ENCODE data around the gene ZNF140.
A peak's percentile ranks its signal among the peaks of the same experiment; 100 is the strongest.

ZNF140 gene

DNA sequence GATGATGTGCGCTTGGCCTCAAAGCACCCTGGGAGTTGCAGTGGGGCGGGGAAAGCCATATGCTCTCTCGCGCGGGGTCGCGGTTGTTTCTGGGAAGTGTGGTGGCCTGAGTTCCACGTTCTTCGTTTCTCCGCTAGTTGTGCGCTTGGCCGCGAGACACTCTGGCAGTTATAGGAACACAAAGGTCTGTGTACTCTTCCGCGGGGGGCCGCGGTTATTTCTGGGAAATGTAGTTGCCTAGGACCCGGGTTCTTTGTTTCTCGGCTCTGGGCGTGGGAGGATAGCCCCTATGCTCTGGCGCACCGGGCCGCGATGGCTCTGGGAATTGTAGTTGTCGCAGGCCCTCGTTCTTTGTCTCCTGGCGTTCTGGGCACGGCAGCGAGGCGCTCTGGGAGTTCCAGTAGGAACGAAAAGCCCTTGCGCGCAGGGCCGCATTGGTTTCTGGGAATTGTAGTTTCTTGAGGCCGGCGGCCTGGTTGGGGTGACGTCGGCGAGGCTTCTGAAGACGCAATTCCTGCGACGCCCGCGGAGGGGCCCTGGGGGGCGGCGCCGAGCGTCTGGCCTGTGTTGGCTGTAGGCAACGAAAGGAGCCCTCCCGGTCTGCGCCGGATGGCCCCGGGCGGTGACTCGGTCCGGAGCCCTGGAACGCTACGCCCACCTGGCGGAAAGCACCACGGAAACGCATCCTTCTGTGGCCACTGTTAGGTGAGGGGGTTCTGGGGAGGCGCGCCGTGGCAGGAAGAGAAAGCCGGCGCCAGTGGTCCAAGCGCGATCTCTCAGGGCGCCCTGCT is at the start of gene ZNF140:
Gene ZNF140, plus strand, starts transcription at position 556 of the 791 bp plus-strand sequence. CDS start 398 bp downstream, outside the sequence.
- TF ChIP-seq CTCF (IDR thresholded peaks at IDR 0.05; ENCODE audit: low read depth, low read length), result peak; percentile 1
- DNase-seq (ENCODE audit: extremely low read depth, low read depth), result peak; percentile 92

- DNase-seq (ENCODE audit: extremely low read depth, low read depth), result peak; percentile 98
- TF ChIP-seq CTCF (IDR thresholded peaks at IDR 0.05; ENCODE audit: low read depth, low read length), result no peak
Measured at GRCh38 chr12:133037207-133038005, 43.3 kb upstream of the ZNF140 start, which contains the start of gene ZNF84. Gene ZNF84 (plus strand): TSS chr12:133037509. CDS start chr12:133041468, 3,959 bp downstream.

- no peak for TF ChIP-seq CTCF (IDR thresholded peaks at IDR 0.05; ENCODE audit: low read depth, low read length)
- no peak for DNase-seq (ENCODE audit: extremely low read depth, low read depth)
Measured at GRCh38 chr12:133038118-133038709, 42.5 kb upstream of the ZNF140 start.

GRCh38 chr12:133046698-133047097 is 34.0 kb upstream of the ZNF140 start:
- no peak for TF ChIP-seq CTCF (IDR thresholded peaks at IDR 0.05; ENCODE audit: low read depth, low read length)
- no peak for DNase-seq (ENCODE audit: extremely low read depth, low read depth)

GRCh38 chr12:133057446-133057845 is 23.3 kb upstream of the ZNF140 start:
- no peak for DNase-seq (ENCODE audit: extremely low read depth, low read depth)
- no peak for TF ChIP-seq CTCF (IDR thresholded peaks at IDR 0.05; ENCODE audit: low read depth, low read length)

DNA sequence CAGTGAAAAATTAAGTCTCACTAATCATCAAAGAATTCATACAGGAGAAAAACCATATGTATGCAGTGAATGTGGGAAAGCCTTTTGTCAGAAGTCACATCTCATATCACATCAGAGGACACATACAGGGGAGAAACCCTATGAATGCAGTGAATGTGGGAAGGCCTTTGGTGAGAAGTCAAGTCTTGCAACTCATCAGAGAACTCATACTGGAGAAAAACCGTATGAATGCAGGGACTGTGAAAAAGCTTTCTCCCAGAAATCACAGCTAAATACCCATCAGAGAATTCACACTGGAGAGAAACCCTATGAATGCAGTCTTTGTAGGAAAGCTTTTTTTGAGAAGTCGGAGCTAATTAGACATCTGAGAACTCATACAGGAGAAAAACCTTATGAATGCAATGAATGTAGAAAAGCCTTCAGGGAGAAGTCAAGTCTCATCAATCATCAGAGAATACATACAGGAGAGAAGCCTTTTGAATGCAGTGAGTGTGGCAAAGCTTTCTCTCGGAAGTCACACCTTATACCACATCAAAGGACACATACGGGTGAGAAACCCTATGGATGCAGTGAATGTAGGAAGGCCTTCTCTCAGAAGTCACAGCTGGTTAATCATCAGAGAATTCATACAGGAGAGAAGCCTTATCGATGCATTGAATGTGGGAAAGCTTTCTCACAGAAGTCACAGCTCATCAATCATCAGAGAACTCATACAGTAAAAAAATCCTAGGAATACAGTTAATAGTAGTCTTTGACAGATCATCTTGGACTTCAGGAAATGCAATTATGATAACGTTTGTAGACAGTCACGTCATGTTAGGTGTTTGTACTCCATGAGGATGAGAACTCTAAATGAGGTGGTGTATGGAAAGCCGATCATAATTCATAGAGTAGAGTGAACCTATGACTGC is 22.3 kb upstream of the ZNF140 start:
- DNase-seq (ENCODE audit: extremely low read depth, low read depth), result no peak
- no peak for TF ChIP-seq CTCF (IDR thresholded peaks at IDR 0.05; ENCODE audit: low read depth, low read length)

All from AG09319 (cell line).